HG02870 (cell line): ENCODE data around the gene STAM2.
"Not testable (repeated sequence)": the region's sequence is repeated elsewhere in the genome, so short reads cannot be mapped to it uniquely, and the experiment has no call there.

Experiments
- ATAC-seq: cut with Tn5 transposase; IDR thresholded peaks from one replicate; pipeline ENCODE4 v1.9.1; 2021; ENCODE audit warnings: mild to moderate bottlenecking, moderate library complexity; ENCODE audit not compliant: unreplicated experiment

The STAM2 gene

DNA sequence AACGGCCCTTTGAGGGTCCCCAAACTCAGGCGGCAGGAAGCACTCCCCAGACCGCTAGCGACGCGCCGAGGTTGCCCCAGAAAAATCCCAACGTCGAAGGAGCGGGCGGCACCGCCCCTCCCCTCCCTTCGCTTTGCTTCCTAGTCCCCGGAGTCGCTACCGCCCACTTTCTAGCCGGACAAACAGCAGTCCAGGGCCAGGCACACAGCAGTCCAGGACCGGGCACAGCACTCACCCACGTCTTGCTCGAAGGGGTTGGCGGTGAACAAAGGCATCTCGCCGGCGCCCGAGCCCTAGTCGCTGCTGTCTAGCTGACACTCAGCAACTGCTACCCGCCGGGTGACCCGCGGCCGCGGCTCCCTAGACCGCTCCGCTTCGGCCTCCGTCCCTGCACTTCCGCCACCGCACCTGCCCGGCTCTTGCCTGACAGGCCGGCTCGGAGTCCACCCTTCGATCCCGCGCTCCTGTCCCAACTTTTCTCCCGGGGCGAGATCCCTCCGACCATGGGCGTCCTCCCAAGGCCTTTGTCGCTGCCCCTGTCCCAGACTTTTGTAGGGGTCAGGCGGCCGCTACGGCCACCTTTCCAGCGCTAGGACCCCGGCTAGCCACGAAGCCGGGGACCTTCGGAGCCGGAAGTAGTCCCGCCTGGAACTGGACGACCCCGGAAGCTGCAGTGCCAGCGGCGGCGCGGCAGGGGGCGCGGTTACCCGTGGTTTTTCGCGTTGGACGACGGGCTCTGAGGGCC is at the start of gene STAM2:
Gene STAM2 (minus strand): TSS at position 396 of the 745 bp plus-strand sequence. CDS start 121 bp downstream, at position 275.
- ATAC-seq: peak; percentile 69

DNA sequence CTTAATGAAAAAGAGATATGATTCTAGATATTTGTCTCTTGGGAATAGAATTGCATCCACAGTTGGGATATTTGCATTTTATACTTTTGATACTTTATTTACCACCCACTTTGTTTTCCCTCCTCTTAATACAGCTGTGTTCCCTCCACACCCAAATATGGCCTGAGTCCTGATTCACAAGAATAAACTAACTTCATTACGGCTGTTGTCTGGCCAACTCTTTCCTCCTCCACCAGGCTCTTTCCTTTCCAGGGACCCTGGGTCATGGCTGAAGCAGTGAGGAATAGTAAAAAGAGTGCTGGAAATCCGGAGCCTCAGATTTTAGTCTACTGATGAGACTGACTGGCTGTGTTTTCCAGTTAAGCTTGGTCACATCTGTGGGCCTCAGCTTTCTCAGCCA is 48.4 kb upstream of the STAM2 start:
- ATAC-seq: no peak

DNA sequence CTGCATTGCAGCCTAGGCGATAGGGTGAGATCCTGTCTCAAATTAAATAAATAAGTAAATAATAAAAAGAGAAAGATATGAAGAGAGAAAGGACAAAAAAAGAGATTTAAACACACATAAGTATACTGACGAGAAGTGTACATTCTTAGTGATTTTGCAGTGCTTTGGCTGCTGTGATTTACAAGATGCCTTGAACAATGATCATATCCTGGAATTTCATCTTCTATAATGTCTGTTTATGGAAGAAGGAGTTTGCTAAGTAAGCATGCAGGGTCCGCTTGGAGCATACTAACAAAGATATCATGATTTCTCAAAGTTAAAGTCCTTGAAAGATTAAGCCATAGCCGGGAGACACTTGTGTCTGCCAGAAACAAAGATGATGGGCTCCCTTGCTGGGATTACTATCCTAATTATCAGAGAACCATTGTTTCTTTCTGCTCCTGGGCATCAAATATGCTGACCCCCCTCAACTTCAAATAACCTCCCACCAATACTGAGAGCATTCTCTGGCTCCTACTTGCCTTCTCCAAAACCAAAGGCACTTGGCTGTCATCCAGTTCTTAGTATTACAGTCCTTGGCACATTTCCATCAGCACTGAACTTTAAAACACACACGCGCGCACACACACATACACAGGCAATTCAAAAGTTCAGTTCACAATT is 47.5 kb upstream of the STAM2 start:
- no peak for ATAC-seq

DNA sequence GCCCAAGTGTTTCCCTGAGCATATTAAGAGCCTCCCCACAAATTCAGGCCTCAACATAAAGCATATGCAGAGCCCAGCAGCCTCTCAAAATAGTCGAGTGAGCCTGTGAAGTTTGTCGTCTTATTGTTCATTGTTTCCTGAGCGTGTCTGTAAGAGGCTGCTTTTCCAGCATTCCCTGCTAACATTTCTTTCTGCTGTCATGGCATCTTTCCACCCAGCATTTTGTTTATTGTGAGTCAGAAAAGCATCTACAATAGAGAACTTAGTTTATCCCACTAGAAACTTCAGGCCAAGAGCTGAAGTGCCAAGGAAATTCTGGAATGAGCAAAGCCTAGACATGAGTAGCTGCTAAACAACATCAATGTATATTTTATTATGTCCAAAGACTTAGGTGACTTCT is 46.3 kb upstream of the STAM2 start:
- no peak for ATAC-seq

DNA sequence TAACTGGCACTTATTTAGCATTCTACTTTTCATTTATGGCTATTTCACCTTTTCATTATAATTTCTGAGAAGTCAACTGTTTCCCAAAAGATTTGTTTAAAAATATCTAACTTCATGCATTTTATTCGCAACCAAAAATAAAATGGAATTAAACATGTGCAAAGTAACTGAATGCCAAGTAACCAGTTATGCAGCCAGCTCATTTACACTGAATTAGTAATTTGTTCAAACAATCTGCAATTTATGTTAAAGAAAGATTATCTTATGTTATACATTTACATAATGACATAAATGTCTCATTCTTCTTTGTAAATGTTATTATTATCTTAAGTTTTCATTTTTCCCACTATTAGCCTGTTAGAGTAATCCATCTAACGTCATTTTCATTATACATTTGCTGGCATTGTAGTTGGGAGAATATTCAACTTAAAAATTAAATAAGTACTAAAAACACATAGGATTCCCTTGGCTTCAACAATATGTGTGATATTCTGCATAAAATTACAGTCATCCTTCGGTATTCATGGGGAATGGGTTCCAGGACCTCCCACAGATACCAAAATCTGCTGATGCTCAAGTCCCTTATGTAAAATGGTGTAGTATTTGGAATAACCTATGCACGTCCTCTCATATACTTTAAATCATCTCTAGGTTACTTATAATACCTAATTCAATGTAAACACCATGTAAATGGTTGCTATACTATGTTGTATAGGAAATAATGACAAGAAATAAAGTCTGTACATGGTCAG is 43.7 kb upstream of the STAM2 start:
- no peak for ATAC-seq

DNA sequence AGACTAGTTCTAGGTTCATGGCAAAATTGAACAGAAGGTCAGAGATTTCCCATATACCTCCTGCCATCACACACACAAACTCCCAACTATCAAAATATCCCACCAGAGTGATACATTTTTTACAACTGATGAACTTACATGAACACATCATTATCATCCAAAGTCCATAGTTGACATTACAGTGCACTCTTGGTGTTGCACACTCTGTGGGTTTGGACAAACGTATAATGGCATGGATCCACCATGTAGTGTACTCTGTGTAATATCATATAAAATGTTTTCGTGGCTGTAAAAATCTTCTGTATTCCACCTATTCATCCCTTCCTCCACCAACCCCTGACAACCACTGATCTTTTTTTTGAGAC is 25.9 kb upstream of the STAM2 start:
- no peak for ATAC-seq

DNA sequence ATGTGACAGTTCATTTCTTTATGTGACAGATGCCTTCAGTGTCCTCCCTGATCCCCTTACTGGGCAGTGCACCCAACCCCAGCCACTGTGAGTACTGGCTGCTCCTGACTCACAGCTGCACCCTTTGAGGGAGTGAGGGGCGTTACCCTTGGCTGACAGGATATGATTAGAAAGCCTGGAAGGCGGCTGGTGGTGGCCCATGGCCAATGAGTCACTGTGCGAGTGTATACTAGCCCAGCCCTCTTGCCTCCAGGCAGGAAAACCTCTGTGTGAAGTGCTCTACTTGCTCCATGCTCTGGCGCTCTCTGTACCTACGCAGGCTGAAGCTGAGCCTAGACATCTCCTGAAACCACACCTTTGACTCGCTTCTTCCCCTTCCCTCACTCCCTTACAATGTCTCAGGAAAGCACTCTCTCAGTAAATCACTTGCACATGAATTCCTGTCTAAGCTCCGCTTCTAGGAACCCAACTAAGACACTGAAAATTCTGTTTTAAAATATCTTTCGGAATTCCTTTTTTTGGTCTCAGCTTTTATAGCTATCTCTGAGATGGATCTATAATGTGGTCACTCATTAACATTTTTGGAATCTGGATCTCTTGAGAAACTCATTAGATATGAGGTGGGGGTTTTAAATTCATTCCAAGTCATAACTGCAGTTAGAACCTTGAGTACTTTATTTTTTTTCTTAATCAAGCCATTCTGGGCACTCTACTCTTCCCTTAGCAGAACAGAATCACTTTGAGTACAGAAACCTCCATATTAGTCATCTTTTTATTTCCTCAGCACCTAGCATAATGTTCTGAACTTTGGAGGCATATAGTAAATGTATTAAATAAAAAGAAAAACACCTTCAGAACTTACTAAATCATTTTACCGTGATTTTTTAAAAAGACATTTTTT is 25.3 kb upstream of the STAM2 start:
- no peak for ATAC-seq

DNA sequence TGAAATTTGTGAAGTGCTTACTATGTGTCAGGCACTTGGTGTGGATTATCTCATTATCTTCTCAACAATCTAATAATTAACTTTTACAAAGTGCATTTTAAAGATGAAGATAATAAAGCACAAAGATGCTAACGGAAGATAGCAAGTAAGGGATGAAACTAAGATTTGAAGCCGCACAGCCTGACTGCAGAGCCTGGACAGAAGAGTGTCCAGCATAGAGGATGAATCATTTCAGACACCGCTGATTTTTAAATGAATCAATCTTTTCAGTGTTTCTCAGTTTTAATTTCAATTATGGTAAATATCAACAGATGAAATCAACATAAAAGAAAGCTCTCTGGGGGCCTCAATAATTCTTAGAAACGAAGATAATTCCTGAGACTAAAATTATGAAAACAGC is 24.5 kb upstream of the STAM2 start:
- ATAC-seq: no peak

DNA sequence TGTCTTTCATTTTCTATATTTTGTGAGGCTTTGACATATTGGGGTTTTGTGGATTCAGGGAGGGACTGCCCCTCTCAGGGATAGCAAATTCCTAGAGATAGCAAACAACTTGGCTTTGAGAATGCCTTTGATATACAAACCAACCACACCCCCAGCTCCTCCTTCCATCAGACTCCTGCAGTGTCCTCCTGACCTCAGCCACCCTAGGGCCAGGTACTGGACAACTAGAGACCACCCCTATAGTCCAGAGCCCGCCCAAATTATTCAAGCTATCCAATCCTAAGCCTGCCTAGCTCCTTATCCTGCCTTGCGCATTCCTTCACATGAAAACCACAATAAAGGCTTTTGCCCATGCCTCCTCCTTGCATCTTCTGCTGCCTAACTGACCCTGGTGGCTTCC is 22.9 kb upstream of the STAM2 start:
- ATAC-seq: no peak

DNA sequence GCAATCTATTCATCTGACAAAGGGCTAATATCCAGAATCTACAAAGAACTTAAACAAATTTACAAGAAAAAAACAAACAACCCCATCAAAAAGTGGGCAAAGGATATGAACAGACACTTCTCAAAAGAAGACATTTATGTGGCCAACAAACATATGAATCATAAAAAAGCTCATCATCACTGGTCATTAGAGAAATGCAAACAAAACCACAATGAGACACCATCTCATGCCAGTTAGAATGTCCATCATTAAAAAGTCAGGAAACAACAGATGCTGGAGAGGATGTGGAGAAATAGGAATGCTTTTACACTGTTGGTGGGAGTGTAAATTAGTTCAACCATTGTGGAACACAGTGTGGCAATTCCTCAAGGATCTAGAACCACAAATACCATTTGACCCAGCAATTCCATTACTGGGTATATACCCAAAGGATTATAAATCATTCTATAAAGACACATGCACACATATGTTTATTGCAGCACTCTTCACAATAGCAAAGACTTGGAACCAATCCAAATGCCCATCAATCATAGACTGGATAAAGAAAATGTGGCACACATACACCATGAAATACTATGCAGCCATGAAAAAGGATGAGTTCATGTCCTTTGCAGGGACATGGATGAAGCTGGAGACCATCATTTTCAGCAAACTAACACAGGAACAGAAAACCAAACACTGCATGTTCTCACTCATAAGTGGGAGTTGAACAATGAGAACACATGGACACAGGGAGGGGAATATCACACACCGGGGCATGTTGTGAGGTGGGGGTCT is 22.1 kb upstream of the STAM2 start:
- not testable (repeated sequence) for ATAC-seq

DNA sequence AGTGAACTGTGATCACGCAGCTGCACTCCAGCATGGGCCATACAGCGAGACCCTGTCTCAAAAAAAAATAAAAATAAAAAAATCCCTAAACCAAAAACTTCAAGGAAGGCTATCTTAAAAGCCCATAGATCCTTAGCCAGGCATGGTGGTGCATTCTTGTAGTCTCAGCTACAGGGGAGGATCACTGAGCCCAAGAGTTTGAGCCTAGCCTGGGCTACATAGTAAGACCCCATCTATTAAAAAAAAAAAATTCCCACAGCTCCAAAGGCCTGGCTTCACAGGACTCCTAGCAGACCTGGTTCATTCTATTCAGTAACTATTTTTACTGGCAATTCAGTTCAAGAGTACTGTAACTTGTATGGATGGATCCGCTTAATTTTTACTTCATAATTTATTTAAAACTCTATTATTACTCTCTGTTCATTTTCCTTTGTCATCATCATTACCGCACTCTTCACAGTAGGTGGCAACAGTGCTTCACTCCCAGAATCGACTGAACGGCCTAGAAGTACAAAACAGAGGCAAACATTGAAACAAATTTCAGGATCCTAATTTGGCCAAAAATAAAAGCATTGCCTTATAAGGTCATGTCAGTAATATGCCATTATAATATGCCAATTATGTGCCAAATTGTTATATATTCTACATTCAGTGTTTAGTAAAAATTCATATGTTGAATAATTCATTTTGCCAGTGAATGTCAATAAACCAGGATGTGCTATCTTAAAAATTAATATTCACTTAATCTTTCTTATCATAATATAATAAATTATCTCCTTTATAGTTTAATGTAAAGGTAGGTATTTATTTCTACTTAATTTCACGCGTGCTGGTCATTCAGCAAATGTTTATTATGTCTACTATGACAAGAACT is 14.3 kb upstream of the STAM2 start:
- ATAC-seq: peak; percentile 74

DNA sequence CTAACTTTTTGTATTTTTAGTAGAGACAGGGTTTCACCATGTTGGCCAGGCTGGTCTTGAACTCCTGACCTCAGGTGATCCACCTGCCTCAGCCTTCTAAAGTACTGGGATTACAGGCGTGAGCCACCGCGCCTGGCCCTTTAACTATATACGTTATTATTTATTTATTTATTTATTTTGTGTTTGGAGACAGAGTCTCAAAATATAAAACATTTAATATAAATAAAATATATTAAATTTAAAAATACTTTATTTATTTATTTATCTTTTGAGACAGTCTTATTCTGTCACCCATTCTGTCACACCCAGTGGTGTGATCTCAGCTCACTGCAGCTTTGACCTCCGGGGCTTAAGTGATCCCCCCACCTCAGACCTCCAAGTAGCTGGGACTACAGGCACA is 11.2 kb upstream of the STAM2 start:
- not testable (repeated sequence) for ATAC-seq

DNA sequence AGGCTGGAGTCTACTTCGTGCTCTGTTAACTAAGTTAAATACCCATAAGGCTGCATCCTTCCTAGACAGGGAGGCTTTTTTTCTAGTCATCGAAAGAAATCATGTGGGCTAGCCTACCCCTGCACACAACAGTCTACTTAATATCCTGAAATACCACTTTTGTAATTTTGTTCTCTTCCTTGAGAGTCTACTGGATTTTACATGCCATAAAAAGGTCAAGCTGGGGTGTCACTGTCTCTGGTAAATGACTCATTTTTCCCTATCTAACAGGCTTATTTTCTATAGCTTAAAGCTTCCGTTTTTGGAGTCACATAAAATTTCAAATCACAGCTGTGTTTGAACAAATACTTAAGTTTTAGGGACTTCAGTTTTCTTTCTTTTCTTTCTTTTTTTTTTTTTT is 10.7 kb upstream of the STAM2 start:
- ATAC-seq: no peak

DNA sequence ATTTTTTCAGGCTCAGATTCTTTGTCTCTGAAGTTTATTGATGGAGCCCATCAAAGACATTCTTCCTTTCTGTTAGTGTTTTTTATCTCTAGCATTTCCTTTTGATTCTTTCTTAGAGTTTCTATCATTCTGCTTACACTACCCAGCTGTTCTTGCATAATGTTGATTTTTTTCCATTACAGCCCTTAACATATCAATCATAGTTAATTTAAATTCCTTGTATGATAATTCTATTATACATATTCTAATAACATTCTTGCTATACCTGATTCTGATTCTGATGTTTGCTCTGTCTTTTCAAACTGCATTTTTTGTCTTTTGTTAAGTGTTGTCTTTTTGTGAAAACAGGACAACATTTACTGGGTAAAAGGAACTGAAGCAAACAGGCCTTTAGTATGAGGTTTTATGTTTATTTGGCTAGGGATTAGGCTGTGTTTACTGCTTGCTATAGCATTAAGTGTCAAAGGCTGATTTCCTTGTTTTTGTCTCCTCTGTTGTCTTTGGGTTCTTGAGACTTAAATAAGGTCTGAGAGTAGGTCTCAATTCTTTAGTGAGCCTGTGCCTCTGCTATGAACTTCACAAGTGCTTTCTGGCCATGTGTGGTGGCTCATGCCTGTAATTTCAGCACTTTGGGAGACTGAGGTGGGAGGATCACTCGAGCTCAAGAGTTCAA is 8.0 kb upstream of the STAM2 start:
- no peak for ATAC-seq

DNA sequence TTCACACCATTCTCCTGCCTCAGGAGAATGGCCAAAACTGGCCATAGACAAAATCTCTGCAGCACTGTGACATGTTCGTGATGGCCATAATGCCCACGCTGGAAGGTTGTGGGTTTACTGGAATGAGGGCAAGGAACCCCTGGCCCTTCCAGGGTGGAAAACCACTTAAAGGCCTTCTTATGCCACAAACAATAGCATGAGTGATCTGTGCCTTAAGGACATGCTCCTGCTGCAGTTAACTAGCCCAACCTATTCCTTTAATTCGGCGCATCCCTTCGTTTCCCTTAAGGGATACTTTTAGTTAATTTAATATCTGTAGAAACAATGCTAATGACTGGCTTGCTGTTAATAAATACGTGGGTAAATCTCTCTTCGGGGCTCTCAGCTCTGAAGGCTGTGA is 2.1 kb upstream of the STAM2 start:
- not testable (repeated sequence) for ATAC-seq

DNA sequence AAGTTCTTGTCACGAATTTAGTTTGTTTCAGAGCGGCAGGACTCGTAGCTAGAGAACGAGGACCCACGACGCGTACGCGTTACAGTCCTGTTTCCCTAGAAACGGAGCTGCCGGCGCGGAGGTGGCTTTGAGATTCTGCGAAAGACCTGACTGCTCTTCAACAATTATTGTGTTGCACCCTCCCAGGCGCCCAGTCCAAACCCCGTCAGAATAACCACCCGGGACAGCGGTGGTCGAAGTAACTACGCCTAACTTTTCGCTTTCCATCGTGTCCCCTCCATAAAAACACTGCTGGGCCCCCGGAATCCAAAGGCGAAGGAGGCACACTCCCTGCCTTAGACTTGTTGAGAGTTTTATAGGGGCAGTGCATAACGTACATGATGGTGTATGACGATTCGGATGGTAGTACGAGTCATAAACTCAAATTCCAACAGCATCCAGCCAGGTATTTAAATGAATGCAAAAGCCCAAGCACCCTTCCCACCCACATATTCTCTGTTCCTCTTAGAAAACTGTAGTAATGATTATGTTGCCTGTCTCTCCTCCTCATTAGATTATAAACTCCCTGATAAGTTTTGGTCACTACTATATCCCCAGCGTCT is 651 bp upstream of the STAM2 start:
- peak; percentile 31 for ATAC-seq

DNA sequence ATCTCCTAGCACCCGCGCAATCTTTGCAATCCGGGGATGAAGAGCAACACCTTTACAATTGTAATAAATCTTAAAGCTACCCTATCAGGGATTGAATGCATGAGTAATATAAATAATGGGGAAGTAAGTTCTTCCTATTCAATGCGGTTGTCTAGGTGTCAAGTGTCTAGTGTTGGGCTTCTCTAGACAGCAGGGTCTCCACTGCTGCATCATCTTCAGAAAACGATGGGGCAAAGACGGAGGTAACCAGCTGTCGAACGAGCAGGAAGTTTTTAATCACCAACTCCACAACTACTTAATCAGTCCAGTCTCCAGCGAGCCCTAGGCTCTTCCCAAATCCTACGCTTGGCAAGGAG is 573 bp downstream of the STAM2 start:
- ATAC-seq: peak; percentile 22

DNA sequence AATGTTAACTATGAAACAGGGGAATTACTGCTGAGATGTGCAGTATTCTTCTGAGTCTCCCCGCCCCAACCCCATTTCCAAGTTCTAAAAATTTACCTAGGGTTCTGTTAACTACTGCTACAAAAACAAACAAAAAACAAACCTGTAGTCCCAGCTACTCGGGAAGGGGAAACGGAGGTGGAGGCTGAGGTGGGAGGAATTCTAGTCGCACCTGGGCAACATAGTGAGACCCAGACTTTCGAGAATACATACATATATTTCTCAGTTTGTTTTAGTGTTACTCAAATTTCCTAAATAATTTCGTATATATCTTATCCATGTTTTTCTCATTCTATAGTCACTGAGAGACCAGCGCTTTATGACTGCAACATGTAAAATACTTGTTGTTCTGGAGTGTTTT is 989 bp downstream of the STAM2 start:
- no peak for ATAC-seq
